ENCODE results near the gene BCL7B. TPM values are rescaled to one million over a fixed set of nuclear protein-coding genes. Genes with fewer than 3 reads are reported as not detected.

Gene BCL7B
- total RNA-seq, 2 donors from 2014 or later = 78.7 to 83.7 TPM

Other genes with a start within 250 kb of the BCL7B start
- gene NSUN5, start 248.9 kb downstream of the BCL7B start, total RNA-seq = 10 to 100 TPM; 49.7 to 73.8 TPM
- not detected for gene TRIM50, start 229.6 kb downstream of the BCL7B start, total RNA-seq
- gene FKBP6, start 229.5 kb downstream of the BCL7B start, total RNA-seq = not detected
- gene FZD9, start 123.9 kb downstream of the BCL7B start, total RNA-seq = under 1 TPM; 0.42 to 0.43 TPM
- gene BAZ1B, start 35.4 kb downstream of the BCL7B start, total RNA-seq = 100 to 1,000 TPM in 1 of 2 donors, 10 to 100 TPM in 1; 79.0 to 132 TPM
- gene TBL2, start 20.9 kb upstream of the BCL7B start, total RNA-seq = 10 to 100 TPM; 30.7 to 36.6 TPM
- gene MLXIPL, start 66.8 kb upstream of the BCL7B start, total RNA-seq = under 1 TPM in 1 of 2 donors, not detected in 1; 0.43 TPM
- gene VPS37D, start 110.1 kb upstream of the BCL7B start, total RNA-seq = under 1 TPM; 0.25 to 0.36 TPM
- gene DNAJC30, start 125.8 kb upstream of the BCL7B start, total RNA-seq = 1 to 10 TPM; 8.0 to 9.2 TPM
- 10 to 100 TPM; 76.4 to 99.9 TPM for gene BUD23, start 125.9 kb upstream of the BCL7B start, total RNA-seq
- 10 to 100 TPM; 17.8 to 23.2 TPM for gene STX1A, start 162.0 kb upstream of the BCL7B start, total RNA-seq
- 10 to 100 TPM; 16.9 to 24.2 TPM for gene ABHD11, start 181.1 kb upstream of the BCL7B start, total RNA-seq
- not detected for gene CLDN3, start 212.6 kb upstream of the BCL7B start, total RNA-seq